ENCODE measurements around the gene SERHL2. TPM values are rescaled to one million over a fixed set of nuclear protein-coding genes. Genes with fewer than 3 reads are reported as not detected.
"Not testable (repeated sequence)": the region's sequence is repeated elsewhere in the genome, so short reads cannot be mapped to it uniquely, and the experiment has no call there.

Gene SERHL2
- total RNA-seq, 4 donors from 2014 or later, result 3.3 to 14.2 (median 10.8) TPM

- peak overlapping the region in 1 of 4 donors; percentile 20 for H3K27ac ChIP-seq
- not testable (repeated sequence) for DNase-seq (ENCODE audit: low spot score in 2 of 2)
Observed at GRCh38 chr22:42512273-42512990, 41.3 kb upstream of the SERHL2 start.

GRCh38 chr22:42514331-42514730 lies 39.4 kb upstream of the SERHL2 start:
- H3K27ac ChIP-seq; H3K27me3 ChIP-seq; H3K9me3 ChIP-seq; DNase-seq (ENCODE audit: low spot score in 2 of 2); H3K4me3 ChIP-seq: not testable (repeated sequence)
- Histone ChIP-seq H3K4me1 (peaks cover 0 to 18% (median 5%) of the 10 kb centered on the region in 4 donors), H3K36me3 (peaks cover 0 to 52% (median 15%) of the 10 kb centered on the region in 3 donors)
- WGBS, 2 donors, result 88 to 97% methylated on average over 5 to 17 of the region's 17 CpGs

More at GRCh38 chr22:42512273-42512990, 41.3 kb upstream of the SERHL2 start:
- H3K27me3 ChIP-seq, H3K4me3 ChIP-seq, H3K4me1 ChIP-seq, H3K9me3 ChIP-seq: not testable (repeated sequence)
- 70 to 76% methylated on average over 22 of the region's 22 CpGs for WGBS, 2 donors
- H3K36me3 ChIP-seq, result peaks cover 0 to 53% (median 15%) of the 10 kb centered on the region in 3 donors
- TF ChIP-seq CTCF (IDR thresholded peaks at IDR 0.05), result peak in 2 of 5 experiments; percentile 28 to 57

- H3K4me3 ChIP-seq; H3K27ac ChIP-seq; H3K27me3 ChIP-seq; H3K9me3 ChIP-seq; DNase-seq (ENCODE audit: low spot score in 2 of 2): not testable (repeated sequence)
- Histone ChIP-seq H3K36me3 (peaks cover 0 to 50% (median 15%) of the 10 kb centered on the region in 3 donors), H3K4me1 (peaks cover 0 to 24% (median 8%) of the 10 kb centered on the region in 4 donors)
- WGBS, 2 donors, result 80 to 83% methylated on average over 4 to 8 of the region's 8 CpGs
Observed at GRCh38 chr22:42515304-42515703, 38.5 kb upstream of the SERHL2 start.

- TF ChIP-seq EP300 (IDR thresholded peaks at IDR 0.05), result no peak
- peaks cover 0 to 50% (median 15%) of the 10 kb centered on the region in 3 donors for H3K36me3 ChIP-seq
- DNase-seq (ENCODE audit: low spot score in 2 of 2), result no peak
- no peak overlapping the region for H3K27ac ChIP-seq
- no peaks in the 10 kb centered on the region for H3K27me3 ChIP-seq
- H3K9me3 ChIP-seq, result no peaks in the 10 kb centered on the region
- H3K4me1 ChIP-seq, result peaks cover 0 to 30% (median 8%) of the 10 kb centered on the region in 4 donors
- no peak overlapping the region for H3K4me3 ChIP-seq
- WGBS, 2 donors, result 74 to 77% methylated on average over 14 of the region's 14 CpGs
Observed at GRCh38 chr22:42515896-42516295, 37.9 kb upstream of the SERHL2 start.

GRCh38 chr22:42517103-42517502 lies 36.7 kb upstream of the SERHL2 start:
- H3K27me3 ChIP-seq; H3K9me3 ChIP-seq; H3K27ac ChIP-seq; DNase-seq (ENCODE audit: low spot score in 2 of 2); H3K4me3 ChIP-seq: not testable (repeated sequence)
- WGBS, 2 donors, result 93 to 95% methylated on average over 7 of the region's 7 CpGs
- peaks cover 0 to 41% (median 15%) of the 10 kb centered on the region in 3 donors for H3K36me3 ChIP-seq
- H3K4me1 ChIP-seq, result peaks cover 0 to 34% (median 8%) of the 10 kb centered on the region in 4 donors

- Histone ChIP-seq H3K4me1 (peaks cover 0 to 27% (median 8%) of the 10 kb centered on the region in 4 donors), H3K27ac (peak overlapping the region; percentile 37 to 90 (median 88)), H3K36me3 (peaks cover 0 to 29% (median 11%) of the 10 kb centered on the region in 3 donors), H3K4me3 (peak overlapping the region; percentile 70 to 96 (median 88))
- H3K27me3 ChIP-seq; H3K9me3 ChIP-seq; DNase-seq (ENCODE audit: low spot score in 2 of 2): not testable (repeated sequence)
- WGBS, 2 donors, result 10 to 13% methylated on average over 18 of the region's 28 CpGs
Observed at GRCh38 chr22:42518638-42519524, 34.9 kb upstream of the SERHL2 start.

- peak within 1 kb of the TSS; percentile 37 to 90 (median 88) for H3K27ac ChIP-seq
- H3K4me3 ChIP-seq, result peak within 1 kb of the TSS; percentile 70 to 96 (median 88)
- no peaks in the 10 kb centered on the region for H3K27me3 ChIP-seq
- TF ChIP-seq EP300 (IDR thresholded peaks at IDR 0.05), result peak in 1 of 2 donors; percentile 77
- peak in 1 of 5 experiments; percentile 43 for TF ChIP-seq CTCF (IDR thresholded peaks at IDR 0.05)
- peak; percentile 52 to 70 for TF ChIP-seq POLR2A (IDR thresholded peaks at IDR 0.05)
- 7 to 10% methylated on average over 52 to 59 of the region's 65 CpGs for WGBS, 2 donors
- H3K36me3 ChIP-seq, result peaks cover 0 to 20% (median 6%) of the 10 kb centered on the region in 3 donors
- DNase-seq (ENCODE audit: low spot score in 2 of 2), result peak; percentile 74 to 82
- H3K4me1 ChIP-seq, result peaks cover 0 to 27% (median 8%) of the 10 kb centered on the region in 4 donors
- H3K9me3 ChIP-seq, result no peaks in the 10 kb centered on the region
Observed at GRCh38 chr22:42519525-42520401, 34.0 kb upstream of the SERHL2 start, which contains the start of gene RRP7A. Gene RRP7A, minus strand, starts transcription at chr22:42519796. Its CDS starts 10 bp downstream, at chr22:42519786.

Measured in tibial nerve (tissue), 4 donors.